Nephron (organoid): ENCODE results near the gene ZNF548.

ENCODE experiments used
- H3K27ac Mint-ChIP-seq, 3 experiments: 2 replicates each; pipeline ENCODE4 v1.8.0; 2020; ENCODE audit warnings: mixed read lengths in 3 of 3, mild to moderate bottlenecking in 2 of 3, moderate library complexity in 1 of 3
- H3K27me3 Mint-ChIP-seq: 2 replicates; pipeline ENCODE4 v1.8.0; 2021; ENCODE audit warnings: low read depth, mild to moderate bottlenecking, moderate library complexity, mixed read lengths
- H3K36me3 Mint-ChIP-seq: 2 replicates; pipeline ENCODE4 v1.8.0; 2020; ENCODE audit warnings: low read depth, mixed read lengths
- H3K4me1 Mint-ChIP-seq: 2 replicates; pipeline ENCODE4 v1.8.0; 2020; ENCODE audit warnings: mixed read lengths
- H3K4me3 Mint-ChIP-seq, 3 experiments: 2 replicates each; pipeline ENCODE4 v1.8.0; 2020; ENCODE audit warnings: mild to moderate bottlenecking in 3 of 3, mixed read lengths in 3 of 3, moderate library complexity in 2 of 3
- H3K9me3 Mint-ChIP-seq: 2 replicates; pipeline ENCODE4 v1.8.0; 2020; ENCODE audit warnings: mixed read lengths
- CTCF ChIP-seq, 3 experiments: fragments of 200-600 bp; sonication (generic); IDR thresholded peaks; one replicate each; pipeline ENCODE4 v1.5.0; 2021; ENCODE audit warnings: antibody characterized with exemption in 3 of 3; ENCODE audit not compliant: unreplicated experiment in 3 of 3

The ZNF548 gene

DNA sequence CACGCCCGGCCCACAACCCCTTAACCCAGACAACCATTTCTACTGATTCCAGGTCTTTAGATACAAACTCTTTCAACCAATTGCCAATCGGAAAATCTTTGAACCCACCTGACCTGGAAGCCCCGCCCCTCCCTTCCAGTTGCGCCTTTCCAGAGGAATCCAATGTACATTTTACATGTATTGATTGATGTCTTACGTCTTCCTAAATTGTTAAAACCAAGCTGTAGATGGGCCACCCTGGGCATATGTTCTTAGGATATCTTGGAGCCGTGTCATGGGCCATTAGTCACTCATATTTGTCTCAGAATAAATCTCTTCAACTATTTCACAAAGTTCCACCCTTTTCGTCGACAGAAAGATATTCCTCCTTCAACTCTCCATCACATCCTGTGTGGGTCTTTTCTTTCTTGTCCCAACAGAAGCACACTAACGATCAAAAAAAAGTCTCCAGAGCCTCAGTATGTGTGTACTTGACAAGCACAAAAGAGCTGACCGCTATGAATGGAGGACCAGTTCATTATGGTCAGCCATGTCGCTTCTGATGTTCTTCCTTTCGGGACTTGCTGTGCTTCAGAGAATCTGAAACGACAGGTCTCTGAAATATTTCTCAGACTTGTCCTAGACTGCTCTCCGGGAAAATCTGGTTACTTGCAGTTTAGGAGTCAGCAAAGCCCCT is 44.9 kb downstream of the ZNF548 start:
- peak overlapping the region; percentile 71 to 93 (median 88) for H3K27ac Mint-ChIP-seq
- TF ChIP-seq CTCF (IDR thresholded peaks at IDR 0.05; ENCODE audit: unreplicated experiment in 3 of 3): no peak

DNA sequence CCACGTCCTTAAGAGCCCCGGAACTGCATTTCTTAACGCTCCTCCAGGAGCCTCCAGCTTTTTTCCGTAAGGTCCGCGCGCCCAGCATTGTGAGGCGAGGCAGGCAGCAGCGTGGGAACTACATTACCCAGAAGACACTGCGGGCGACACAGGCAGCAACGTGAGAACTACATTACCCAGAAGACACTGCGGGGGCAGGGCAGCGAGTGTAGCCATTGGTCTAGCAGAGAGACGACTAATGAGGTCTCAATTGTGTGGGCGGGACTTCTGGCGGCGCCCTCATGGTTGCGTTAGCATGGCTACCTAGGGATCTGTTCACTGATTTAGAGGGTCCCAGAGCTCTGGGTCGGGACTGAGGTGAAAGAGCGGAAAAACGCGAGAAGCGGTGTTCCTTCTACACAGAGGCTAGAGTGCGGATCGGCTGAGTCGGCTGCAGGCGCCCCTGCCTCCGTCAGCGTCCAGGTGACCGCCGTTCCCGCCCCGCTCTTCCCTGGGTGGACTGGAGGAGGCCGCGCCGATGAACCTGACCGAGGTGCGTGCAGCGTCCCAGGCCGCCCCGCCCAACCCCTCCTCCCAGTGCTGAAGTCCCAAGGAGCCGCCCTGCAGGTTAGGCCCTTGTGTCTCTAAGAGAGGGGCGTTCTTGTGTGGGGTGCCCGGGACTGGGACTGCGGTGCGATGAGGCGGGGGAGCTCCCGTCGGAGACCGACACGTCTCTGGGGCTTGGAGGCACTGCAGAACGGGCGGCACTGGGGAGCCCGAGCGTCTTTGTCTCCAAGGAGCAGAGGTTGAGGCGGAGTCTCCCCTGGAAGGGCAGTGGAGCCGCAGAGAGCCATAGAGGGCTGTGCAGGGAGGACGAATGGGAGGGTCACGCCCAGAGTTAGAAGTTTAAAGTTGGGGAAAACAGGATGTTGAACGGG is 45.7 kb downstream of the ZNF548 start, which contains the start of gene ZNF749:
TSS of gene ZNF749 (plus strand) at position 264 of the 917 bp plus-strand sequence. CDS start at position 518, 254 bp downstream.
- peaks cover 33% of the 10 kb centered on the region for H3K9me3 Mint-ChIP-seq
- H3K4me1 Mint-ChIP-seq: peaks cover 16% of the 10 kb centered on the region
- H3K4me3 Mint-ChIP-seq: peak within 1 kb of the TSS; percentile 95 to 97 (median 96)
- peak within 1 kb of the TSS; percentile 71 to 93 (median 88) for H3K27ac Mint-ChIP-seq
- TF ChIP-seq CTCF (IDR thresholded peaks at IDR 0.05; ENCODE audit: unreplicated experiment in 3 of 3): no peak
- H3K27me3 Mint-ChIP-seq: no peaks in the 10 kb centered on the region
- H3K36me3 Mint-ChIP-seq: peaks cover 68% of the 10 kb centered on the region

More for the DNA sequence above, 44.9 kb downstream of the ZNF548 start:
- peaks cover 25% of the 10 kb centered on the region for H3K9me3 Mint-ChIP-seq
- H3K36me3 Mint-ChIP-seq: peaks cover 64% of the 10 kb centered on the region
- peak overlapping the region; percentile 95 to 97 (median 96) for H3K4me3 Mint-ChIP-seq
- H3K27me3 Mint-ChIP-seq: no peaks in the 10 kb centered on the region
- peaks cover 16% of the 10 kb centered on the region for H3K4me1 Mint-ChIP-seq

DNA sequence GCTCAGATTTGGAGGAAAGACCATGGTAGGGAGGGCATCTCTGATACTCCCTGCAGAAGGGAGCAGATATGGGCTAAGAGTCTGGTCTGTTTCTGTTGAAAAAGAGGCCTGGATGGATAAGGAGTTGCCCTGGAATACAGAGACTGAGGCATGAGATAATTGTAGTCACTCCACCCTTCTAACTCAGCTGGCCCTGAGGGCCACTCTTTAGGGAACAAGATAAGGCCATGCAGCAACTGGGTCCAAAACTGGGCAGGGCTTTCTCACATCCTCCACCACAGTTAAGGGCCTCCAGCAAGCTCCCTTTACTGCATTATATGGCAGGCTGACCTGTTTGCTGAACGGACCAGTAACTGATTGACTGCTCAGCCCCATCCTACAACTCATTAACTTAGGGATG is 46.8 kb downstream of the ZNF548 start:
- TF ChIP-seq CTCF (IDR thresholded peaks at IDR 0.05; ENCODE audit: unreplicated experiment in 3 of 3): no peak
- peaks cover 41% of the 10 kb centered on the region for H3K9me3 Mint-ChIP-seq
- H3K27me3 Mint-ChIP-seq: no peaks in the 10 kb centered on the region
- peak overlapping the region; percentile 95 to 97 (median 96) for H3K4me3 Mint-ChIP-seq
- H3K36me3 Mint-ChIP-seq: peaks cover 70% of the 10 kb centered on the region
- H3K27ac Mint-ChIP-seq: peak overlapping the region; percentile 27 to 93 (median 71)
- H3K4me1 Mint-ChIP-seq: peaks cover 16% of the 10 kb centered on the region

DNA sequence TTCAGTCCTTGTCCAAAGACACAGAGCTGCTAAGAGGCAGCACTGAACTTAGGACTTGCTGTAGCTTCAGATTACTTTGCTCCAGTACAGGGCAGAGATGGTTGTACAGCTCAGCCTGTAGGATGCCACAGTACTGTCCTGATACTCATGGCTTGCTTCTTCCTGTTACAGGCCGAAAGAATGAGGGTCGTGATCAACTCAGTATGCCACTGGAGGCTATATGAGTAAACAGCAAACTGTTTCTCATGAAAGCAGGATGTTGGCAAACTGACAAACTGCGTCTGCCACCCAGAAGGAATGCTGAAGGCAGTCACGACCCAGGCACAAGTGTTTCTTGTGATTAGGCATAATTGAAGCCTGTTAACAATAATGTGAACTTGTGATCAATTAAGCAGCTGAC is 48.3 kb downstream of the ZNF548 start:
- no peak for TF ChIP-seq CTCF (IDR thresholded peaks at IDR 0.05; ENCODE audit: unreplicated experiment in 3 of 3)
- H3K27ac Mint-ChIP-seq: no peak overlapping the region
- peaks cover 77% of the 10 kb centered on the region for H3K36me3 Mint-ChIP-seq
- H3K27me3 Mint-ChIP-seq: no peaks in the 10 kb centered on the region
- peaks cover 56% of the 10 kb centered on the region for H3K9me3 Mint-ChIP-seq
- peaks cover 16% of the 10 kb centered on the region for H3K4me1 Mint-ChIP-seq
- H3K4me3 Mint-ChIP-seq: peak overlapping the region in 1 of 3 experiments; percentile 39

DNA sequence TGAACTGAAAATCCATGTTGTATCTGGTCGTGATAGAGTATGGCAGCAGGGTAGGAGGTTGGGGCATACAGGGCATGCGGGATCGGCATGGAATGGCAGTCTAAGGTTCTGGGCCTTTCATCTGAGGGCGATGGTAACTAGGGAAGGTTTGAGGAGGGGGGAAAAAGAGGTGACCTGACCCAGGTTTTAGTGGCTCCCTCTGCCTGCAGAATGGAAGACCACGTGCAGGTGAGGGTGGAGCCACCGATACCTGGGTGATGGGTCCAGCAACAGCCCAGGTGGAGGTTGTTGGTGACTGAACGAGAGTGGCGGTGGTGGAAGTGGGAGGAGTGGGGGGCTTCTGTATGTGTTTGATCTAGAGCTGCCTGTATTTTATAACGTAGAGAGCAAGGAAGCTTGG is 49.3 kb downstream of the ZNF548 start:
- Mint-ChIP-seq H3K9me3 (peaks cover 65% of the 10 kb centered on the region), H3K27ac (no peak overlapping the region), H3K36me3 (peaks cover 81% of the 10 kb centered on the region), H3K4me1 (peaks cover 16% of the 10 kb centered on the region), H3K4me3 (no peak overlapping the region), H3K27me3 (no peaks in the 10 kb centered on the region)
- TF ChIP-seq CTCF (IDR thresholded peaks at IDR 0.05; ENCODE audit: unreplicated experiment in 3 of 3): no peak
